Endothelial cell of umbilical vein (primary cell): ENCODE results near the gene ARHGAP22. TPM values are rescaled to one million over a fixed set of nuclear protein-coding genes. Genes with fewer than 3 reads are reported as not detected.

Source experiments
- BruUV-seq: library from RNA; stranded (reverse); fragments of 400-500 nt; replicated peaks from 2 replicates; lab custom pipeline; 2021; lab: Mats Ljungman, UMichigan
- CTCF ChIA-PET: fragments of 300-600, 350-600 bp; sonication (Branson Sonifier 250); formaldehyde crosslinking; loops from one replicate; lab custom pipeline; 2021; ENCODE audit warnings: antibody characterized with exemption, inconsistent platforms; lab: Charles Lee
- POLR2A ChIA-PET: fragments of 300-600, 350-600 bp; sonication (Branson Sonifier 250); formaldehyde crosslinking; loops from one replicate; lab custom pipeline; 2021; ENCODE audit warnings: antibody characterized with exemption, inconsistent platforms; lab: Charles Lee
- DNase-seq: peaks from one replicate; pipeline ENCODE4 v3.0.0-alpha.2; 2011; ENCODE audit warnings: low read depth, low spot score
- FAIRE-seq: peaks from 2 replicates; lab custom pipeline; 2011; peaks lifted over from hg19 to GRCh38; lab: Jason Lieb, UNC
- H2AFZ ChIP-seq: 2 replicates; pipeline ENCODE4 v1.6.0; 2012; ENCODE audit warnings: low read depth, low read length, control low read depth, inconsistent platforms
- H3K27ac ChIP-seq: 2 replicates; pipeline ENCODE4 v1.5.1; 2011; ENCODE audit warnings: low read depth, mild to moderate bottlenecking, control low read depth, low read length, moderate library complexity; ENCODE audit not compliant: insufficient read depth
- H3K27me3 ChIP-seq, 2 experiments: 2 replicates each; pipeline versions ENCODE4 v1.6.0 to v1.6.1; 2011; ENCODE audit warnings: low read length in 2 of 2, mixed read lengths in 1 of 2; ENCODE audit not compliant: control insufficient read depth in 2 of 2, insufficient read depth in 2 of 2
- H3K36me3 ChIP-seq, 2 experiments: 2 replicates in 1 of 2; 3 replicates in 1 of 2; pipeline ENCODE4 v1.5.1; 2011; ENCODE audit warnings: low read length in 2 of 2, mild to moderate bottlenecking in 1 of 2, moderate library complexity in 1 of 2; ENCODE audit not compliant: control insufficient read depth in 2 of 2, insufficient read depth in 2 of 2; ENCODE audit errors: extremely low read depth in 1 of 2
- H3K4me1 ChIP-seq: 3 replicates; pipeline ENCODE4 v1.5.1; 2011; ENCODE audit warnings: mild to moderate bottlenecking, low read length; ENCODE audit not compliant: control insufficient read depth, insufficient read depth; ENCODE audit errors: extremely low read depth
- H3K4me2 ChIP-seq: 2 replicates; pipeline ENCODE4 v1.6.1; 2011; ENCODE audit warnings: low read length, control low read depth, mixed read lengths; ENCODE audit not compliant: insufficient read depth
- H3K4me3 ChIP-seq, 3 experiments: fragments of 200-600 bp in 1 of 3; sonication (generic), shearing (Covaris generic) in 1 of 3; replicated peaks in 1 of 3; 2 replicates each; pipeline ENCODE4 v1.5.1; 2011 to 2016; ENCODE audit warnings: control low read depth in 3 of 3, low read length in 3 of 3, mild to moderate bottlenecking in 2 of 3, inconsistent platforms in 1 of 3, low read depth in 1 of 3, moderate library complexity in 1 of 3; ENCODE audit not compliant: insufficient read depth in 1 of 3
- H3K79me2 ChIP-seq: 2 replicates; pipeline ENCODE4 v1.6.0; 2012; ENCODE audit warnings: low read length, inconsistent platforms; ENCODE audit not compliant: control insufficient read depth, insufficient read depth
- H3K9ac ChIP-seq: replicated peaks from 2 replicates; pipeline ENCODE3; 2011; ENCODE audit warnings: low read length, control low read depth; ENCODE audit not compliant: insufficient read depth; ENCODE audit errors: extremely low read depth
- H3K9me1 ChIP-seq: replicated peaks from 3 replicates; pipeline ENCODE4 v1.6.0; 2011; ENCODE audit warnings: mild to moderate bottlenecking, low read length; ENCODE audit not compliant: control insufficient read depth, insufficient read depth; ENCODE audit errors: extremely low read depth
- H3K9me3 ChIP-seq: replicated peaks from 2 replicates; pipeline ENCODE4 v1.5.1; 2012; ENCODE audit warnings: low read length, inconsistent platforms; ENCODE audit not compliant: control insufficient read depth, insufficient read depth
- H4K20me1 ChIP-seq: replicated peaks from 2 replicates; pipeline ENCODE3; 2011; ENCODE audit warnings: mild to moderate bottlenecking, low read length; ENCODE audit not compliant: control insufficient read depth, insufficient read depth; ENCODE audit errors: extremely low read depth
- EZH2 ChIP-seq: IDR thresholded peaks from 2 replicates; pipeline ENCODE4 v1.6.1; 2012; ENCODE audit warnings: borderline replicate concordance, low read depth, mild to moderate bottlenecking, moderate library complexity, low read length, inconsistent platforms; ENCODE audit not compliant: severe bottlenecking
- FOS ChIP-seq: IDR thresholded peaks from 2 replicates; pipeline ENCODE4 v1.6.1; 2011; ENCODE audit warnings: mild to moderate bottlenecking, low read length, moderate library complexity, borderline replicate concordance; ENCODE audit not compliant: insufficient read depth
- GATA2 ChIP-seq: IDR thresholded peaks from 2 replicates; pipeline ENCODE4 v1.7.0; 2011; ENCODE audit warnings: low read depth, mild to moderate bottlenecking, moderate library complexity, mixed read lengths, low read length; ENCODE audit not compliant: insufficient read length, insufficient read depth
- JUN ChIP-seq: IDR thresholded peaks from 2 replicates; pipeline ENCODE4 v1.6.1; 2011; ENCODE audit warnings: borderline replicate concordance, low read depth; ENCODE audit not compliant: insufficient read length, insufficient read depth
- MYC ChIP-seq: IDR thresholded peaks from one replicate; pipeline ENCODE4 v1.6.1; 2011; ENCODE audit warnings: mild to moderate bottlenecking, low read depth, low read length
- POLR2A ChIP-seq: IDR thresholded peaks from 2 replicates; pipeline ENCODE4 v1.6.1; 2012; ENCODE audit warnings: low read depth, mild to moderate bottlenecking, control low read depth, low read length
- POLR2AphosphoS5 ChIP-seq: IDR thresholded peaks from 2 replicates; pipeline ENCODE4 v1.6.1; 2012; ENCODE audit warnings: low read depth, mild to moderate bottlenecking, control low read depth, low read length, moderate library complexity; ENCODE audit not compliant: insufficient read depth
- dilution Hi-C: fragments of 300-500 bp; cut with MboI; formaldehyde crosslinking; loops from one replicate; pipeline ENCODE4 v1.15.0; 2019; ENCODE audit warnings: low sequenced_read_pairs; ENCODE audit not compliant: extremely low pct_ligation_motif_present
- intact Hi-C: fragments of 100-400 bp; cut with micrococcal nuclease; formaldehyde crosslinking; loops from one replicate; pipeline ENCODE4 v1.10.0; 2022
- polyA plus RNA-seq, 4 experiments: library from polyadenylated mRNA; depleted of rRNA in 3 of 4; stranded (reverse) in 3 of 4; unstranded in 1 of 4; fragments of >200 nt; gene quantifications; 2 replicates each; pipeline versions ENCODE4 v1.2.1 to v1.2.3, GENCODE V29; 2011 to 2012; ENCODE audit warnings: missing spikeins in 1 of 4
- total RNA-seq: library from RNA; stranded (reverse); gene quantifications from 2 replicates; pipeline ENCODE4 v1.2.3, GENCODE V29; 2021
- TF ChIP-seq, protein P1 (sequence below), 2 donors: IDR thresholded peaks; 1 replicate in 1 of 2; 2 replicates in 1 of 2; pipeline ENCODE4 v1.5.1; 2011; ENCODE audit warnings: low read length in 2 of 2, mild to moderate bottlenecking in 2 of 2, moderate library complexity in 2 of 2, control low read depth in 1 of 2, inconsistent platforms in 1 of 2, low read depth in 1 of 2; ENCODE audit not compliant: insufficient read depth in 1 of 2; ENCODE audit errors: extremely low read depth in 1 of 2
- TF ChIP-seq, protein P2 (sequence below): IDR thresholded peaks from 2 replicates; pipeline ENCODE4 v1.6.1; 2011; ENCODE audit not compliant: insufficient read depth, insufficient read length

Gene ARHGAP22
- total and polyA plus RNA-seq, 2 donors (not counting 3 experiments of a cell fraction or from before 2014, with no cell fraction given), result 8.6 to 50.3 TPM

DNA sequence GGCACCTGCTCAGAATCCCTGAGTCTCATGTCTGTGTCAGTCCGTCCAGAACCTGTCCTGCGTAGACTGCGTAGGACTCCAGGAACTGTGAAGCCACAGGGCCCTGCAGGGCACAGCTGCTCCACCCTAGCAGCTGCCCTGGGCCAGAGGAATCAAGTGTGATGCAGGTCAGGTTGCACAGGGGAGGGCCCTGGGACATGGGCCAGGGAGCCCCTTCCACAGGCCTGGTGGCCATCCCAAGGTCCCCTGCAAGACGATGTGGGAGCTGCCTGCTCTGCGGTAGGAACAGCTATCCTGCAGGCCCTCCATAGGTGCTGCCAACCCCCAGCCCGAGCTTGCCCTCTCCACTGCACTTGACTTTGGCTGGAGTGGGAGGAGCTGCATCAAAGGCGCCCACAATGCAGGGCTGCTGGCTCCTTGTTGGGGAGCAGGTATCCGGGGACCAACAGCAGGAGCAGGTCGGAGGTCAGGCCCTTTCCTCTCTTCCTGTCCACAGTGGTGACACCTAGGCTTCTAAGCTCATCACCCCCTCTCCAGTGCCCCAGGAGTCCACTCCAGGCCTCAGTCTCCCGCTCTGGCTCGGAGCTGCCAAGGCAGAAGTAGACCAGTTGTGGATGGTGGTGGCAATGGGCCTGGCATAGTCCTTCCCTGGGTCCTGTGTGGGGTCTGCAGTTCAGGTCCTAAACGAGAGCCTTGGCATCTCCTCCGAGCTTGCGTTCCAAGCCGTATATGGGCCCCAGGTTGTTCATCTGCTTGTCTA lies 149.3 kb downstream of the ARHGAP22 start:
- Histone ChIP-seq H3K9ac (no peak overlapping the region), H3K4me3 (no peak overlapping the region), H3K9me3 (no peaks in the 10 kb centered on the region), H3K36me3 (peaks cover 0 to 11% of the 10 kb centered on the region in 2 experiments), H3K9me1 (no peaks in the 10 kb centered on the region), H3K4me2 (no peak overlapping the region), H3K4me1 (peaks cover 9% of the 10 kb centered on the region), H2AFZ (no peak overlapping the region), H3K79me2 (peaks cover 5% of the 10 kb centered on the region), H3K27me3 (no peaks in the 10 kb centered on the region), H4K20me1 (no peaks in the 10 kb centered on the region), H3K27ac (no peak overlapping the region)
- no TSS peak for BruUV-seq
- TF ChIP-seq JUN (no peak), GATA2 (no peak), POLR2A (no peak), POLR2AphosphoS5 (no peak), FOS (no peak), MYC (no peak), EZH2 (no peak)
- TF ChIP-seq, protein P1, sequence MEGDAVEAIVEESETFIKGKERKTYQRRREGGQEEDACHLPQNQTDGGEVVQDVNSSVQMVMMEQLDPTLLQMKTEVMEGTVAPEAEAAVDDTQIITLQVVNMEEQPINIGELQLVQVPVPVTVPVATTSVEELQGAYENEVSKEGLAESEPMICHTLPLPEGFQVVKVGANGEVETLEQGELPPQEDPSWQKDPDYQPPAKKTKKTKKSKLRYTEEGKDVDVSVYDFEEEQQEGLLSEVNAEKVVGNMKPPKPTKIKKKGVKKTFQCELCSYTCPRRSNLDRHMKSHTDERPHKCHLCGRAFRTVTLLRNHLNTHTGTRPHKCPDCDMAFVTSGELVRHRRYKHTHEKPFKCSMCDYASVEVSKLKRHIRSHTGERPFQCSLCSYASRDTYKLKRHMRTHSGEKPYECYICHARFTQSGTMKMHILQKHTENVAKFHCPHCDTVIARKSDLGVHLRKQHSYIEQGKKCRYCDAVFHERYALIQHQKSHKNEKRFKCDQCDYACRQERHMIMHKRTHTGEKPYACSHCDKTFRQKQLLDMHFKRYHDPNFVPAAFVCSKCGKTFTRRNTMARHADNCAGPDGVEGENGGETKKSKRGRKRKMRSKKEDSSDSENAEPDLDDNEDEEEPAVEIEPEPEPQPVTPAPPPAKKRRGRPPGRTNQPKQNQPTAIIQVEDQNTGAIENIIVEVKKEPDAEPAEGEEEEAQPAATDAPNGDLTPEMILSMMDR (IDR thresholded peaks at IDR 0.05; ENCODE audit: extremely low read depth in 1 of 2, insufficient read depth in 1 of 2, low read depth in 1 of 2, low read length in 2 of 2), result no peak
- TF ChIP-seq, protein P2, sequence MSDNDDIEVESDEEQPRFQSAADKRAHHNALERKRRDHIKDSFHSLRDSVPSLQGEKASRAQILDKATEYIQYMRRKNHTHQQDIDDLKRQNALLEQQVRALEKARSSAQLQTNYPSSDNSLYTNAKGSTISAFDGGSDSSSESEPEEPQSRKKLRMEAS, result no peak
- POLR2A ChIA-PET, result interaction anchor here (1.1 kb wide), 1 partner anchor 13 kb away, joined by 3 read pairs; no protein-coding TSS in a partner anchor
- FAIRE-seq (no peak), DNase-seq (no peak)
- intact Hi-C loops, result no loop called here
- CTCF ChIA-PET, result interaction anchor here (0.7 to 1.2 kb wide), 6 partner anchors 9 to 201 kb away, joined by 3 to 6 read pairs (median 3); no protein-coding TSS in a partner anchor
- dilution Hi-C loops, result no loop called here
